MM.1S (cell line): ENCODE data around the gene IDI2.

ENCODE experiments used
- DNase-seq: peaks from one replicate; pipeline ENCODE4 v3.0.0-alpha.2; 2015
- H2AFZ ChIP-seq: fragments of 300-600 bp; sonication (generic); 2 replicates; pipeline ENCODE4 v1.6.0; 2016; ENCODE audit warnings: antibody characterized with exemption, low read length
- H3F3A ChIP-seq: fragments of 300-600 bp; sonication (generic); 2 replicates; pipeline ENCODE4 v1.6.1; 2016; ENCODE audit warnings: mild to moderate bottlenecking, antibody characterized with exemption, low read length, moderate library complexity, mixed read lengths; ENCODE audit not compliant: insufficient read depth
- H3K27ac ChIP-seq: fragments of 300-600 bp; sonication (generic); 2 replicates; pipeline ENCODE4 v1.5.1; 2016; ENCODE audit warnings: mild to moderate bottlenecking, low read length
- H3K27me3 ChIP-seq: fragments of 300-600 bp; sonication (generic); replicated peaks from 2 replicates; pipeline ENCODE4 v1.6.0; 2016; ENCODE audit warnings: low read length; ENCODE audit not compliant: insufficient read depth
- H3K36me3 ChIP-seq: fragments of 300-600 bp; sonication (generic); replicated peaks from 2 replicates; pipeline ENCODE4 v1.6.1; 2016; ENCODE audit warnings: mild to moderate bottlenecking, low read length, mixed read lengths; ENCODE audit not compliant: insufficient read depth
- H3K4me1 ChIP-seq: fragments of 300-600 bp; sonication (generic); 2 replicates; pipeline ENCODE4 v1.6.1; 2016; ENCODE audit warnings: low read length, mixed read lengths
- H3K4me2 ChIP-seq: fragments of 300-600 bp; sonication (generic); 2 replicates; pipeline ENCODE4 v1.6.0; 2016; ENCODE audit warnings: low read depth, low read length
- H3K4me3 ChIP-seq: fragments of 300-600 bp; sonication (generic); 2 replicates; pipeline ENCODE4 v1.5.1; 2016; ENCODE audit warnings: low read length, mixed read lengths
- H3K79me2 ChIP-seq: fragments of 300-600 bp; sonication (generic); 2 replicates; pipeline ENCODE4 v1.6.1; 2016; ENCODE audit warnings: mixed run types, low read length, mixed read lengths
- H3K9ac ChIP-seq: fragments of 300-600 bp; sonication (generic); 2 replicates; pipeline ENCODE4 v1.6.1; 2016; ENCODE audit warnings: low read length, mixed read lengths
- H3K9me2 ChIP-seq: fragments of 300-600 bp; sonication (generic); replicated peaks from 2 replicates; pipeline ENCODE4 v1.6.1; 2016; ENCODE audit warnings: mild to moderate bottlenecking, low read length, mixed read lengths; ENCODE audit not compliant: insufficient read depth
- H3K9me3 ChIP-seq: fragments of 300-600 bp; sonication (generic); replicated peaks from 2 replicates; pipeline ENCODE4 v1.6.1; 2016; ENCODE audit warnings: mild to moderate bottlenecking, low read length, mixed read lengths; ENCODE audit not compliant: insufficient read depth
- H4K20me1 ChIP-seq: fragments of 300-600 bp; sonication (generic); 2 replicates; pipeline ENCODE4 v1.6.1; 2016; ENCODE audit warnings: mild to moderate bottlenecking, low read length, moderate library complexity, mixed read lengths; ENCODE audit not compliant: insufficient read depth
- EZH2 ChIP-seq: fragments of 300-600 bp; sonication (generic); optimal IDR thresholded peaks from 2 replicates; pipeline ENCODE3; 2017; ENCODE audit warnings: low read depth, mild to moderate bottlenecking, antibody characterized with exemption, low read length, mixed read lengths
- EZH2phosphoT487 ChIP-seq: fragments of 300-600 bp; sonication (generic); IDR thresholded peaks from 2 replicates; pipeline ENCODE4 v1.6.1; 2018; ENCODE audit warnings: antibody characterized with exemption, low read length
- TF ChIP-seq, protein P1 (sequence below): fragments of 300-600 bp; sonication (generic); IDR thresholded peaks from 2 replicates; pipeline ENCODE4 v1.5.1; 2016; ENCODE audit warnings: antibody characterized with exemption, low read length, mixed read lengths

IDI2 gene

DNA sequence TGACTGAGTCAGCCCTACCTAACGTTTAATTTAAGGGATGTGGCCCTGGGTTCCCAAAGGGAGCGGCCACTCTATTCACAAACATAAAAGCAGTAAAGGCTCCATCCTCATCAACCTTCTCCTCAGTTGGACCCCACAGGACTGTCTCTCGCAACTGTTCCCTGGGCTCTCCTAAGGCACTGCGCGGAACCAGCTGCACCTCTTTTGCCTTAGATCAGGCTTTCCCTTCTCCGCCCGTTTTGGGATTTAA lies 38.1 kb downstream of the IDI2 start:
- TF ChIP-seq EZH2phosphoT487 (no peak), EZH2 (no peak)
- TF ChIP-seq, protein P1, sequence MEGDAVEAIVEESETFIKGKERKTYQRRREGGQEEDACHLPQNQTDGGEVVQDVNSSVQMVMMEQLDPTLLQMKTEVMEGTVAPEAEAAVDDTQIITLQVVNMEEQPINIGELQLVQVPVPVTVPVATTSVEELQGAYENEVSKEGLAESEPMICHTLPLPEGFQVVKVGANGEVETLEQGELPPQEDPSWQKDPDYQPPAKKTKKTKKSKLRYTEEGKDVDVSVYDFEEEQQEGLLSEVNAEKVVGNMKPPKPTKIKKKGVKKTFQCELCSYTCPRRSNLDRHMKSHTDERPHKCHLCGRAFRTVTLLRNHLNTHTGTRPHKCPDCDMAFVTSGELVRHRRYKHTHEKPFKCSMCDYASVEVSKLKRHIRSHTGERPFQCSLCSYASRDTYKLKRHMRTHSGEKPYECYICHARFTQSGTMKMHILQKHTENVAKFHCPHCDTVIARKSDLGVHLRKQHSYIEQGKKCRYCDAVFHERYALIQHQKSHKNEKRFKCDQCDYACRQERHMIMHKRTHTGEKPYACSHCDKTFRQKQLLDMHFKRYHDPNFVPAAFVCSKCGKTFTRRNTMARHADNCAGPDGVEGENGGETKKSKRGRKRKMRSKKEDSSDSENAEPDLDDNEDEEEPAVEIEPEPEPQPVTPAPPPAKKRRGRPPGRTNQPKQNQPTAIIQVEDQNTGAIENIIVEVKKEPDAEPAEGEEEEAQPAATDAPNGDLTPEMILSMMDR = no peak
- peak overlapping the region; percentile 96 for H3K9ac ChIP-seq
- no peaks in the 10 kb centered on the region for H3K9me3 ChIP-seq
- DNase-seq = no peak
- H3K4me2 ChIP-seq = peak overlapping the region; percentile 99
- H3K79me2 ChIP-seq = peaks cover 51% of the 10 kb centered on the region
- H2AFZ ChIP-seq = peak overlapping the region; percentile 92
- peak overlapping the region; percentile 100 for H3K4me3 ChIP-seq
- peaks cover 2% of the 10 kb centered on the region for H3K36me3 ChIP-seq
- H3K27ac ChIP-seq = peak overlapping the region; percentile 42; the same call in 1 of the 2 replicates
- no peaks in the 10 kb centered on the region for H3K9me2 ChIP-seq
- H3F3A ChIP-seq = no peaks in the 10 kb centered on the region
- H4K20me1 ChIP-seq = peaks cover 2% of the 10 kb centered on the region; the same call in 1 of the 2 replicates
- H3K4me1 ChIP-seq = peaks cover 8% of the 10 kb centered on the region; the same call in 1 of the 2 replicates
- H3K27me3 ChIP-seq = no peaks in the 10 kb centered on the region

DNA sequence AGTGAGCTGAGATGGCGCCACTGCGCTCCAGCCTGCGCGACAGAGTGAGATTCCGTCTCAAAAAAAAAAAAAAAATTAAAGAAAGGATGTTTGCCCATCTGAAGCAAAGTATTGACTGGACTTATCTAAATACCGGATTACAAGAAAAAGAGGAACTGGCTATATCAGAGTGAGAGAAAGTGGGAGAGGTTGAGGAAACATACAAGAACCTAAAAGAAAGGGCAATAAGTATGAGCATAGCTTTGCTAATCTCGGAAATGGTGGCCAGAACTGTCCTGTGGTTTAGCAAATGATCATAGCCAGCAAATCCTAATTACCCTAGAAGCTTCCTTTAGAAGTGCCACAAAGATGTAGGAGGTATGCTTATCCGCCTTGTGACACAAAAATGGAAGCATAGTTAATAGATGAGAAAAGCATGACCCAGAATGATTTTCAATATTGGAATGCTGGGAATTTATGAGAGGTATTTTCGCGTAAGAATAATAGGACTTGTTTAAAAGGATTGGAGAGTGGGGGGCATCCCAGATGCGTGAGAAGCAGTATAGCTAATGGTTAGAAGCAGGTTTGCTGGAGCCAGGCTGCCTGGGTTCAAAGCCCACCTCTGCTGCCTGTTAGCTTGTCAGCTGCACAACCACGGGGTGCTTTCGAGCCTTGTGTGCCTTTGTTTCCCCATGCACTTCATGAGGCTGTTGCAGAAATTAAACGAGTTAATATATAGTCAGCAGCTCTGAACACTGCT lies 38.6 kb downstream of the IDI2 start:
- peak overlapping the region; percentile 99 for H3K4me2 ChIP-seq
- no peaks in the 10 kb centered on the region for H3K9me2 ChIP-seq
- H3K4me1 ChIP-seq = peaks cover 8% of the 10 kb centered on the region; the same call in 1 of the 2 replicates
- H3K9ac ChIP-seq = peak overlapping the region; percentile 96
- peak overlapping the region; percentile 92 for H2AFZ ChIP-seq
- peak overlapping the region; percentile 100 for H3K4me3 ChIP-seq
- no peaks in the 10 kb centered on the region for H3K36me3 ChIP-seq
- no peaks in the 10 kb centered on the region for H3F3A ChIP-seq
- H3K27ac ChIP-seq = no peak overlapping the region
- TF ChIP-seq, protein P1 = no peak
- TF ChIP-seq EZH2 = no peak
- no peak for TF ChIP-seq EZH2phosphoT487
- H3K9me3 ChIP-seq = no peaks in the 10 kb centered on the region
- peaks cover 46% of the 10 kb centered on the region for H3K79me2 ChIP-seq
- DNase-seq = no peak
- H4K20me1 ChIP-seq = no peaks in the 10 kb centered on the region; the same call in 1 of the 2 replicates
- no peaks in the 10 kb centered on the region for H3K27me3 ChIP-seq

DNA sequence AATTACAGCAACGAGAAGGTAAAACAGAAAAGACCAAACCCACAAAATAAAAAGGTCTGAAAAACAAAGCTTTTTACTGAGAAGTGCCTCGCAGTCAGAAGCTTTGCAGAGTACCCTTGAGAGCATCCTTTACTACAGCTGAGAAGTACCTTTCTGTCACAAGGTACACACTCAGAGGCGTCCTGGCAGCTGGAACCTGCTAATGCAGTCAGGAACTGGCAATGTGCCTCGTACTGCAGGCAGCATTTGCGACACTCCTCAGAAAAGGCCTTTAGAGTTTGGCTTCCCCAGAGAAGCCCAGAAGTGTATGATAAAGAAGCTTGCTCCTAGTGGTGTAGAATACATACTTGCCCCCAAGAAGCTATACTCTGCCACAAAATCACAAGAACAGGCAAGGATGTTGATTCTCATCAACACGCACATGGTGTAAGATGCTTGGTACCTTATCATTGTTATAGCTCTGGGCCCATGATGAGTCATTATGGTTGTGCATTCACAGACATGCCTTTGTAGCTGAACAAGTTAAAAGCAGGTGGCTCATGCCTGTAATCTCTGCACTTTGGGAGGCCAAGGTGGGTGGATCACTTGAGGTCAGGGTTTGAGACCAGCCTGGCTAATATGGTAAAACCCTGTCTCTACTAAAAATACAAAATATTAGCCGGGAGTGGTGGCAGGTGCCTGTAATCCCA lies 39.4 kb downstream of the IDI2 start:
- no peak overlapping the region for H3K4me2 ChIP-seq
- no peaks in the 10 kb centered on the region for H3K36me3 ChIP-seq
- H4K20me1 ChIP-seq = no peaks in the 10 kb centered on the region; the same call in 1 of the 2 replicates
- TF ChIP-seq, protein P1 = no peak
- TF ChIP-seq EZH2phosphoT487 = no peak
- TF ChIP-seq EZH2 = no peak
- peaks cover 39% of the 10 kb centered on the region for H3K79me2 ChIP-seq
- no peaks in the 10 kb centered on the region for H3K9me3 ChIP-seq
- H3K27me3 ChIP-seq = no peaks in the 10 kb centered on the region
- H3K27ac ChIP-seq = no peak overlapping the region
- H3F3A ChIP-seq = no peaks in the 10 kb centered on the region
- H3K4me1 ChIP-seq = peaks cover 8% of the 10 kb centered on the region; the same call in 1 of the 2 replicates
- H2AFZ ChIP-seq = no peak overlapping the region
- DNase-seq = no peak
- H3K4me3 ChIP-seq = no peak overlapping the region
- no peaks in the 10 kb centered on the region for H3K9me2 ChIP-seq
- H3K9ac ChIP-seq = no peak overlapping the region
